HG03469 (cell line): ENCODE data around the gene FEM1C.
"Not testable (repeated sequence)": the region's sequence is repeated elsewhere in the genome, so short reads cannot be mapped to it uniquely, and the experiment has no call there.

Experiments used
- ATAC-seq: cut with Tn5 transposase; IDR thresholded peaks from one replicate; pipeline ENCODE4 v1.9.1; 2021; ENCODE audit warnings: mild to moderate bottlenecking, moderate library complexity, moderate number of reproducible peaks; ENCODE audit not compliant: unreplicated experiment

The FEM1C gene

DNA sequence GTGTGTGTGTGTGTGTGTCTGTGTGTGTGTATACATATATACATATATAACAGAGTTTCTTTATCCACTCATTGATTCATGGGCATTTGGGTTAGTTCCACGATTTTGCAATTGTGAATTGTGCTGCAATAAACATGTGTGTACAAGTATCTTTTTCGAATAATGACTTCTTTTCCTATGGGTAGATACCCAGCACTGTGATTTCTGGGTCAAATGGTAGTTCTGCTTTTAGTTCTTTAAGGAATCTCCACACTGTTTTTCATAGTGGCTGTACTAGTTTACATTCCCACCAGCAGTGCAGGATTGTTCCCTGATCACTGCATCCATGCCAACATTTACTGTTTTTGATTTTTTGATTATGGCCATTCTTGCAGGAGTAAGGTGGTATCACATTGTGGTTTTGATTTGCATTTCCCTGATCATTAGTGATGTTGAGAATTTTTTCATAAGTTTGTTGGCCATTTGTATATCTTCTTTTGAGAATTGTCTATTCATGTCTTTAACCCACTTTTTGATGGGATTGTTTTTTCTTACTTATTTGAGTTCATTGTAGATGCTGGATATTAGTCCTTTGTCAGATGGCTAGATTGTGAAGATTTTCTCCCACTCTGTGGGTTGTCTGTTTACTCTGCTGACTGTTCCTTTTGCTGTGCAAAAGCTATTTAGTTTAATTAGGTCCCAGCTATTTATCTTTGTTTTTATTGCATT is 65.3 kb downstream of the FEM1C start:
- not testable (repeated sequence) for ATAC-seq

DNA sequence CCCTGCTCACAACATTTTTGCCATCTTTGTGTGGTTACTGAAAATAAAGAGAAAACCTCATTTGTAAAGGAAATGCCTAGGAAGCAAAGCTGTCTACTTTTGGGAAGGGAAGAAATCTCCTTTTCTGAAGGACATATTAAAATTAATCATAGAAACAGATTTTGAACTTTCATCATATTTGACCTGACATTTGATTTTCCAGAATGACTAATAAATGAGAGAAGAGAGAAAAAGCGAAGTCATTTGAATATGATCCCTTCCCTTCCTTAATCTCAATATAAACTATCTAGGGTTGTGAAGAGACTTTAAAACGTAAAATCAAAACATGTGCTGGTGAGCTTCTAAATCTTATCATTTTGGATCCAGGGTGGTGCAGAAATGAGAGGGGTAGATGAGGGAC is 66.3 kb downstream of the FEM1C start:
- no peak for ATAC-seq

DNA sequence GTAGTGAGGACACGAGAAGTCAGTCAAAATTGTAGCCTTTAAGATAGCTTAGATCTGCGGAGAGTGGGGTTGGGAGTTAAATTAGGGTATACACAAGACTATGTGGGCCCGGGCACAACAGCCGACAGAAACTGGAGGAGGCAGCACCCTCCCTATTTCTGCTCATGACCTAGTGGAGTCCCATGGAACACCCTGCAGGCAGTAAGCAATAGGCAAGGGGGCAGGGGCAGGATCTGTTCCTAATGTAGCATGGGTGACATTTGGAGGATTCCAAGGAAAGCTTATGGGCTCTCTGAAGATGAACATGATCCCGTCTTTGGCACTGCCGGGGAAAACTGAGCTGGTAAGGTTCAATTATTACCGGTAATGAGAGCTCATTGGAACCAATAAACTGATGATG is 67.0 kb downstream of the FEM1C start:
- no peak for ATAC-seq

DNA sequence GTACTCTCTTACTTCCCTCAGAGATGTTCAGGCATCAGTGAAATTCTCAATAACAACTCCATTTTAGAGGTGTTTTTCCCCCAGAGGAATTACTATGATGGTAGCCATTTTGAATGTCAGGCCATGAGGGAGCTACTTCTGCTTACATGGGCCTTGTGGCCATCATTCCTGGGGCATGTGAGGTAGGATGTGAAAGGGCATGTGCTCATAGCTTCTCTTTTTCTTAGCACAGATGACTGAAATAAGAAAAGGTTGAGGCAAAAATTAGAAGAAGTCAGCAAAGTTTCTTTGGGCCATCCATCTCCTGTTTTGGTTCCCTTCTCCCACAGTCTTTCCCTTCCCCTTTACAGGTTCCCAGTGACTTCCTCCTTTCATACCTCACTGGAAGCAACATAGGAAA is 68.8 kb downstream of the FEM1C start:
- no peak for ATAC-seq

DNA sequence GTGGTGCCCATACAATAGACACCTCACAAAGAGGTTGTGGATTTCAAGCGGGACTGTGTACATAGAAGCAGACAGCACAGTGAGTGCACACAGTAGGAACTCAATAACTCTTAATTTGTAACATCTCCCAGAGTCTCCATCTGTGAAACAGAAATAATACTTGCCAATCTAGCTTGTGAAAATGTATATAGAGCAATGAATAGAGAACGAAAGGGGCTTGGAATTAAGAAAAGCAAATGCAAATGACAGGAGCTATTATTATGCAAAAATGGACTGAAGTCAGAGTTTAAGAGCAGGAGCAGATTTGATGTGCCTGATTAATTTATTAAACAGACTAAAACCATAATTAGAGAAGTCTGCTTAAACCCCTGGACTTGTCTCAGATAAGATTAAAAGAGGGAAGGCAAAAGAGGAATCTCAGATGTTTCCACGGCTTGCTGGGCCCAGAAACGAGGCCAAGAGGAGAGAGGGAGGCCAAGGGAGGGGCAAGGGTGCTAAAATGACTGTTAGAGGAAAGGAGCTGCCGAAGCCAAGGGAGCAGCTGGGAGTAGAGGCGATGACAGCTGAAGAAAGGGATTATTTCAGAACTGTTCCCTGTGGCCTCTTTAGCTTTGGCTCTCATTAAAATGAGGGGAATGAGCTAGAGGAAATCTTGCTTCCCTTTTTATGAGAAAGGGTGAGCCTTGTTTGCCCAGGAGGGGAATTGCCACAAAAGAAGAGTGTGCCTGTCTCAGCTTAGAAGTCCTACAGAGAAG is 72.1 kb downstream of the FEM1C start:
- ATAC-seq: no peak

DNA sequence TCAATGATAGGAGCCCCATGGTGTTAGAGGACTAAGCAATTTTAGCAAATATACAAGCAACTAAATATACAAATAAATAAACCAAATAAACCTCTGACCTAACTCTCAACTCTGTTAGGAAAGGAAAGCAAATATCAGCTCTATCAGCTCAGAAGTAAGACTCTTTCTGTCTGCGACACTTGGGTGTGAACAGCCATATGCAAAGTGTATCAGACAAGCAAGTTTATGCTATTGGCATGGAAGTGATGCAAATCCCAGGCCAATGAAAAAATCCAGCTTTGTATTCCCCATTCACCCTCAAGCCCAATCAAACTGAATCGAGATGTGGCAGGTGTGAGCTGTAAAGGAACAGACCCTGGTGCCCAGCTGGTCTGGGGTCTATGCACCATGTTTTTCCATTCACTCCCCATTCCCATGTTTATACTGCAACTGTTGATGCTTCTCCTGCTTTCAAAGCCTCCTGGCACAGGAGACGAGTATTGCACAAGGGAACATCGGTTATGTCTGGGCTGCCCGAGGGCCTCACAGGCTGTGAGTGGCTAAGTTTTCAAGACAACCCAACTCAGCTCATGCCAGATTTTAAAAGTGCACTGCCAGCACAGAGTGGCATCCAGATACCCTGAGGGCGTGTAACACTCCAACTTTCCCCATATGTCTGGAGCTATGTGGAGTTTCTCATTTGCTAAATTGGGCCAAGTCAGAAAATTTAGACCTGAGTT is 73.1 kb downstream of the FEM1C start:
- no peak for ATAC-seq

DNA sequence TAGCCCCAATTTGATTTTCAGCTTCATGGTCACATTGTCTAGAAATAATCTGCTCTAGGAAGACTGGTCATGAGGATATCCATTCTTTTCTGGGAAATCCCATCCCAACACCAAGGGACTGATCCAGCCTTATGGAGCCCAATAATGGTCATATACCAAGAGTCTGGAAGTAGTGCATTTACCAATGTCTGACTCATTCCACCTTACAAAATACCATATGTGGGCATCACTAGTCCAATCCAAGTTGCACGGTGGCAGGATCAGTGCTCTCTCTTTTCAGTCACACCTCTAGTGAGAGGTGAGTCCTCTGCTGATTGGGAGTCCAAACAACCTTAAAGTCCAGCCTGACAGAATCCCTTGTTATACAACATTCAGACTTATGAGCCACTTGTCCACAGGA is 73.7 kb downstream of the FEM1C start:
- no peak for ATAC-seq
